Frontal cortex (tissue), 4 donors: Measurements from ENCODE around the gene RPLP2. TPM values are rescaled to one million over a fixed set of nuclear protein-coding genes. Genes with fewer than 3 reads are reported as not detected.

Source experiments
- DNase-seq, 2 donors: peaks; one replicate each; pipeline ENCODE4 v3.0.0; 2012; ENCODE audit warnings: low spot score in 2 of 2
- FAIRE-seq: peaks from 2 replicates; lab custom pipeline; 2012; peaks lifted over from hg19 to GRCh38; lab: Jason Lieb, UNC
- total RNA-seq: library from RNA; depleted of rRNA; stranded (reverse); fragments of >200 nt; gene quantifications from one replicate; pipeline ENCODE4 v1.2.3, GENCODE V29; 2014
- donor health status: control.
- donor health status: control.
- donor health status: control.

RPLP2 gene
- total RNA-seq, 1 donor from 2014 or later: 210 TPM

DNA sequence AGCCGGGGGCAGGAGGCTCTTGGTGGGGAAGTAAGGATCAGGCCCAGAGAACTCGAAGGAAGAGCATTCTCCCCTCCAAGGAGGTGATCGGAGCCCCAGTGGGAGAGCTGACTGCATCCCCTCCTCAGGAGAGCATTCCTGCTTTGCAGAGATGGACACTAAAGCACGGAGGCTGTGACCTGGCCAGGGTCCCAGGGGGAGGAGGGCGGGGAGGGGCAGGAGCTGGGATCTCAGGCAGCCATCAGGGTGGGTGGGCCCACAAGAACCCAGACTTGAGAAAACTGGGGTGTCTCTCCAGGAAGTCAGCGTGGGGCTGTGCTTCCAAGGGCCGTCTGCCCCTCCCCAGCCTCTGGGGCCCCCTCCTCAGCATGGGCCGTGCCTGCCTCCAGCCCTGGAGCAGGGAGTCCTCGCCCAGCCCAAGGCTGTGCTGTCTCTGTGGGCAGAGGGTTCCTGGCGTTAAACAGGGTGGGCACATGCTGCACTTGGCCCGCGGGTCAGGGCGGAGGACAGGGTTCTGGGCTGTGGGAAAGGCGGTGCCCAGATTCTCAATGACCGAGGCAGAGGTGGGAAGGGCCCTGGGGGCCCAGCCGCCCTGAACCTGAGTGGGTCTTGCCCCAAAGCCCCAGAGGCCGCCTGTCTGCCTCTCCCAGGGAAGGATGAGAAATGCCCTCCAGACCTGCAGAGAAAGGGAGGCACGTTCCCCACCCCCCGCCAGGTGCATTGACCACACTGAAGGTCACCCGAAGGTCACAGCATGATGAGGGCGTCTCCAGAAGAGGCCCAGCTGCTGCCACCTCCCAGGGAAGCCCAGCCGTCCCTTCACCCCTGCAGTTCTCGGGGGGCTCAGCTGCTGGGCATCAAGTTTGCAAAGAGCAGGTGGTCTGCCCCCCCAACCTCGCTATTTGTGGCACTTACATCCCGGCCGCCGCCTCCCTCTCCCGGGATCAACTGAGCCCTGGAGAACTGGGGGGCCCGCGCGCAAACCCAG, 20.5 kb upstream of the RPLP2 start:
- DNase-seq (no peak), FAIRE-seq (no peak)

GRCh38 chr11:789943-790342, 19.8 kb upstream of the RPLP2 start, which contains the start of gene CEND1:
Gene CEND1 (minus strand): TSS chr11:790090. CDS start chr11:788576, 1,514 bp downstream.
- FAIRE-seq: no peak
- peak; percentile 86 to 90 for DNase-seq

- FAIRE-seq (no peak), DNase-seq (no peak)
Measured at GRCh38 chr11:790721-791564, 18.8 kb upstream of the RPLP2 start.

DNA sequence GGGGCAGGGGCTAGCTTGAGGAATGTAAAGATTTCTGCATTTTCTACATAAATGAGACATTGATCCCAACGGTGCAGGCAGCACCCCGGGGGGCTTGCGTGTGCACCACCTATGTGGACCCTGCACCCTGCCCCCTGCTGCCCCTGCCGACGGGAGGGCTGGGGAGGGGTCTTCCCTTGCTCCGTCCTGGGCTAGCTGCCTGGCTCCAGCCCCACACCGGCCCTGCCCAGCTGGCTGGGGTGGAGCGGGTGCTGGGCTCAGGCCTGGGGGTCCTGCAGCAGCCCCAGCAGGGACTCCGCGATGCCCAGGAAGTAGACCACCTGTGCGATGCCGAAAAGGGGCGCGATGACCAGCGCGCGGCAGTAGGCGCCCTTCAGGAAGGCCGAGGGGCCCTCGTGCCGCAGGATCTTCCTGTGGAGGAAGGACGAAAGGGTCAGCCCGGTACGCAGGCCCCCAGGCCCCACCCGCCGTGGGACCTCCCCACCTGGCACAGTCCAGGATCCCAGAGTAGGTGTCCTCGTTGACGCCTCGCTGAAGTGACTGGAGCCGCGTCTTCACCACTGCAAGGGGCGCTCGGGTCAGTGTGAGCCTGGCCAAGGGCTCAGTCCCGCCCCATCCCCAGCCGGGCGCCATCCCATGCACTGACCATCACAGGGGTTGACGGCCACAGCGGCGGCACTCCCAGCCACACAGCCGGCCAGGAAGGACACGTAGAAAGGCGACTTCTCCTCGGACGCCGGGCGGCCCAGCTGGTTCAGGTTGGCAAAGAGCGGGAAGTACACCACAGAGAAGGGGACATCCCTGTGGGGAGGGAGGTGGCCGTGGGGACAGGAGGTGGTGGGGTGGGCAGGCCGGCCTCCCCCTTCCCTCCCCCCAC, 17.9 kb upstream of the RPLP2 start:
- DNase-seq (no peak), FAIRE-seq (no peak)

DNA sequence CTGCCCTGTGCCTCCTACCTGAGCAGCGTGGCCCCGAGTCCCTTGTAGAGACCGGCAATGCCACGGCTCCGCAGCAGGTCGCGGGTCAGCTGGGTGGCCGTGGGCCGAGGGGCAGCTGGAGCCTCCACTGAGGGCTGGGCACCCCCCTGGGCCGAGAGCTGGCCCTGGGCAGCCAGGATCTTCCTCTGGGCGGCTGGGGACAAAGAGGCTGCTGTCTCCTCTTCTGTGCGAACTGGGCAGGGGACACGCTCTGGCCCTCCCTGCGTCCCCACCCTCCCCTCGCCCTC, 17.3 kb upstream of the RPLP2 start:
- no peak for FAIRE-seq

GRCh38 chr11:792873-793272, 16.9 kb upstream of the RPLP2 start:
- FAIRE-seq: no peak
- no peak for DNase-seq

More for the DNA sequence above, 17.3 kb upstream of the RPLP2 start:
- no peak for DNase-seq

GRCh38 chr11:793556-793955, 16.2 kb upstream of the RPLP2 start:
- no peak for DNase-seq
- FAIRE-seq: no peak

DNA sequence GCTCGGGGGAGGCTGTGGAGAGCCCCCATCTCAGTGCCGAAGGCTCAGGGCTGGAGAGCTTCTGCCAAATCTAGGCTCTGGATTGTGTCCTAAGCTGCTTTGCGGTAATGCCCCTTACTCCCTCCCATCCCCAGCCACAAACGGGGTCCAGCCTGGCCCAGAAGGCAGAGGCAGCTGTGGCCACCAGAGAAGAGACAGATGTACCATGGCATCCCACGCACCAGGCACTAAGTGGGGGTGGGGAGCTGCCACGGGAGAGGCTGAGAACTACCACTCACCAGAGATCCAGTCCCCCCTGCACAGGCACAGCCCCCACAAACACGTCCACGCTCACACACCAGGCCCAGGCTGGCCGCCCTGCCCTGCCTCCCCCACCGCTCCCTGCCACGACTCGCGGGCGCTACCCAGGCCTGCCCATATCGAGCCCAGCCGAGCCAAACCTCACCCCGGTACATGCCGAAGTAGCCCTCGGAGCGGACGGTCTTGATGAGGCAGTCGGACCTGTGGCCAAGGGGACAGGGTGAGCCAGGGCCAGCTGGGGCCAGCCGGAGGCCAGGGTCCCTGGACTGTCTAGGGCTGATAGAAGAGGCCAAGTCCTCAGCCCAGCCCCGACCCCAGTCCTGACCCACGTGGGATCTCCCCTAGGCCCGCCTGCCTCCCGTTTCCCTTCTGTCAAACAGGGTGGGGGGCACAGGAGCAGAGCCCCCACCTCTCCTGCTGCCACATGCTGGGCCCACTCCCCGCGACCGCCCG, 15.6 kb upstream of the RPLP2 start:
- DNase-seq (no peak), FAIRE-seq (no peak)

DNA sequence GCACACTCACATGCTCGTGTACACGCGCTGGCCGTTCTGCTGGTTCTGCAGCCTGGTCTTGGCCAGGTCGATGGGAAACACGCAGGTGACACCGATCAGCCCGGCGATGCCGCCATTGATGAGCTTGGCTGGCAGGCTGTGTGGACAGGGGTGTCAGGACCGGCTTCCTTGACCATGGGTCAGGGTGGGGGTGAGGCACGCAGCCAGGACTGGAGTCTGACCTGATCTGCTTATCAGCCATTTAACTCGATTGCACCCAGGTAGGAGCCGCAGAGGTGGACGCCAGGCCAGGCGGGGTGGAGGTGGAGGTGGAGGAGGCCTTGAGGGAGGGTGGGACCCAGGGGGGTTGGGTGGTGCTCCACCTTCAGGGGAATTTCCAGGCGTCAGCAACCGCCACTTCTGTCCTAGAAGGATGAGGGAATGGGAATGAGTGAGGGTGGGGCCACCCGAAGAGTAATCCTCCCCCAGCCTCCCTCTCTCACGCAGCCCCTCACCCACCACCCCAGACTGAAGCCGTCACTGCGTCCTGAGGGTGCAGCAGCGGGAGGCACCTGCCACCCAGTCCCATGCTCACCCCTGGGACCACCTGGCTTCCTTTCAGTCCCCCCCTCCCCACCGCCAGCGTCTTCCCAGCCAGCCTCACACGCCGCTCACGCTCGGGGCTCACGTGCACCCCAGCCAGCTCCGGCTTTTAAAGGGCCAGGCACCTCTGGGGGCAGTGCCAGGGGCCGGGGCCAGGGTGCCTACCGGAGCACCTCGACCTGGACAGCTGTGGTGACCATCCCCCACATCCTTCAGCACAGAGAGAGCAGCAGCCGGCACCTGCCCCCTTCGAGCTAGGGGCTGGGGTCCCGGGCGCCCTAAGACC, 14.8 kb upstream of the RPLP2 start:
- DNase-seq (no peak), FAIRE-seq (no peak)

DNA sequence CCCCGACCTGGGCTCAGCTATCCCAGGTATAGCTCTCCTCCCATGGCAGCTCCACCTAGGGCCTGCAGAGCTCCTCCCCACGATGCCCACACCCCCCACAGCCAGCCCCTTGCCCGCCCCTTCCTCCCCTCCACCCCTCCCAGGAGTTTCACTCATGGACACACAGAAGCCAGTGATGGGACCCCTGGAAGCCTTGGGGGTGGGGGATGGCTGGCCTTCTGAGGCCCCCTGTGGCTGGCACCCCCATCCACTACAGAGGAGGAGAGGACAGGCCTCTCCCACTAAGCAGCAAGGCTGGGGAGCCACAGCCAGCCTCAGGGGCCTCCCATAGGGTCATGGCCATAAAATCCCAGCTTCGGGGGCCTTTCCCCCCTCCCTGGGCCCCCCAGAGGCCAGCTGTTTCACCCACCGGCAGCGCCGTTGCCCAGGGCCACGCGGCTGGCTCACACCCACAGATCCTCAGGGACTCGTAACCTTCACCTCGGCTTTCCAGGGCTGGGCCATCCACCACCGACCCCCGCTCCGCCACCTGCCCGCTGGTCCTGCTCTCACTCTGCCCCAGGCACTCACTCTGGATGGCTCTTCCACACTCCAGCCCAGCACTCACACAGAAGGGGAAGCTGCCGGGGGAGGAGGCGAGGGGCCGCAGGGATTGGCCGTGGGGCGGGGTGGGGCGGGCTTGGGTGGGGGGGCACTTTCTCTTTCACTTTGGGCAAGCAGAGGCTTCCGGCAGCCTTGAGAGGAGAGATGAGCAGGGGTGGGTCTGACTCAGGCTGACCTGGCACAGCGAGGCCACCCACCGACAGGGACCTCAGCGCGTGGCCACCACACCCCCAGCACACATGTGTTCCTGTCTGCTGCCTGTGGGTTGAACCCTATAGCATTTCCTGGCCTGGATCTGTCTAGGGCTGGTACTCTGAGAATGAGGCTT, 13.9 kb upstream of the RPLP2 start:
- FAIRE-seq (no peak), DNase-seq (peak; percentile 80 to 84)

GRCh38 chr11:796565-797295, 13.0 kb upstream of the RPLP2 start:
- FAIRE-seq: no peak
- no peak for DNase-seq

GRCh38 chr11:797296-798092, 12.3 kb upstream of the RPLP2 start:
- FAIRE-seq (no peak), DNase-seq (peak; percentile 83 to 84)

DNA sequence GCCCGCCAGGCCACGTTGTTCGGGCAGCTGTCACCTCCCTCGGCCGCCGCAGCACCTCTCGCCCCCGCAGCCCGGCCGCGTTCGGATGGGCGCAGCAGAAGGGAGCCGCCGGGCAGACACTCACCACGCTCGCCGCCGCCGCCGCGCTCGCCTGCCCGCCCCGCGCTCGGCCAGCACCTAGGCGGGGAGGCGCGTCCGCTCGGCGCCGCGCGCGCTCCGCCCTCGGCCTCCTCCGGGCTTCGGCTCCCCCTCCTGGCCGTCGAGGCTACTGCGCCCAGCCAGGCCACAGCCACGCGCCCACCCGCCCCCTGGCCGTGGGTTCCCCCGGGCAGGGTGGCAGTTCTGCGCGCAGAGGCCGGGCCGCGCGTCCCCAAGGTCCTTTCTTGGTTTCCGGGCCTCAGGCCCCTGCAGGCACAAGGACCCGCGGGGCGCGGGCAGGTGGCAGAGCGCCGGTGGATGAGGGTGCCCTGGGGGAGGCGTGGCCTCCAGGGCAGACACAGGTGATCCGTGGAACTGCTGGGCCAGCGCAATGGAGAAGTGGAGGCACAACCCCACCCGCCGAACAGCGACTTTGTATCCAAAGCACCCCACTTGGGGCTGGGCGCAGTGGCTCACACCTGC, 11.6 kb upstream of the RPLP2 start, which contains the start of gene SLC25A22:
Gene SLC25A22, minus strand, starts transcription at position 189 of the 621 bp plus-strand sequence. CDS start 3,275 bp downstream, outside the sequence.
- DNase-seq: peak; percentile 97 to 99
- FAIRE-seq: no peak

- DNase-seq (no peak), FAIRE-seq (no peak)
Measured at GRCh38 chr11:799641-800316, 10.0 kb upstream of the RPLP2 start.

GRCh38 chr11:800473-800872, 9.3 kb upstream of the RPLP2 start:
- FAIRE-seq: no peak
- no peak for DNase-seq
